GM23338 (cell line): ENCODE measurements around the gene FOXE3. TPM values are rescaled to one million over a fixed set of nuclear protein-coding genes. Genes with fewer than 3 reads are reported as not detected.

Source experiments
- CREB1 ChIP-seq: fragments of 250-450 bp; sonication (Bioruptor Pico); IDR thresholded peaks from 2 replicates; pipeline ENCODE4 v1.5.0; 2020; ENCODE audit warnings: low read depth, mild to moderate bottlenecking, moderate library complexity
- EZH2 ChIP-seq: fragments of 200-600 bp; sonication (generic); IDR thresholded peaks from one replicate; pipeline ENCODE4 v1.8.0; 2017; ENCODE audit warnings: antibody characterized with exemption, mild to moderate bottlenecking, low read depth; ENCODE audit not compliant: unreplicated experiment
- EZH2phosphoT487 ChIP-seq: fragments of 200-600 bp; sonication (generic); IDR thresholded peaks from one replicate; pipeline ENCODE4 v1.8.1; 2018; ENCODE audit warnings: antibody characterized with exemption; ENCODE audit not compliant: unreplicated experiment
- JUNB ChIP-seq: IDR thresholded peaks from one replicate; pipeline ENCODE4 v1.6.1; 2016; ENCODE audit warnings: antibody characterized with exemption; ENCODE audit not compliant: unreplicated experiment
- NANOG ChIP-seq: IDR thresholded peaks from 2 replicates; pipeline ENCODE4 v1.6.1; 2016; ENCODE audit warnings: antibody characterized with exemption, borderline replicate concordance
- POLR2AphosphoS5 ChIP-seq: IDR thresholded peaks from 2 replicates; pipeline ENCODE4 v1.6.1; 2016; ENCODE audit warnings: antibody characterized with exemption, low read depth
- ZNF114 ChIP-seq: fragments of 250-450 bp; sonication (Bioruptor Pico); IDR thresholded peaks from 2 replicates; pipeline ENCODE4 v1.5.0; 2020; ENCODE audit warnings: mild to moderate bottlenecking, moderate library complexity
- ZNF331 ChIP-seq: fragments of 250-450 bp; sonication (Bioruptor Pico); IDR thresholded peaks from 2 replicates; pipeline ENCODE4 v1.5.0; 2020; ENCODE audit warnings: low read depth, mild to moderate bottlenecking, moderate library complexity
- polyA plus RNA-seq: library from polyadenylated mRNA; unstranded; fragments of >200 nt; fragmentation: Nextera tagmentation; extraction: Ambion mirVana; gene quantifications from 2 replicates; pipeline ENCODE4 v1.2.1, GENCODE V29; 2016
- total RNA-seq: library from RNA; depleted of rRNA; stranded (reverse); fragments of >200 nt; shearing (Covaris generic); gene quantifications from 2 replicates; pipeline ENCODE4 v1.2.3, GENCODE V29; 2014
- TF ChIP-seq, protein P1 (sequence below): fragments of 250-450 bp; sonication (Bioruptor Pico); IDR thresholded peaks from 2 replicates; pipeline ENCODE4 v1.5.0; 2020; ENCODE audit warnings: mild to moderate bottlenecking, moderate library complexity
- TF ChIP-seq, protein P2 (sequence below): IDR thresholded peaks from one replicate; pipeline ENCODE4 v1.6.1; 2018; ENCODE audit warnings: antibody characterized with exemption; ENCODE audit not compliant: unreplicated experiment

The FOXE3 gene
- total and polyA plus RNA-seq, 2 experiments from 2014 or later, result not detected

DNA sequence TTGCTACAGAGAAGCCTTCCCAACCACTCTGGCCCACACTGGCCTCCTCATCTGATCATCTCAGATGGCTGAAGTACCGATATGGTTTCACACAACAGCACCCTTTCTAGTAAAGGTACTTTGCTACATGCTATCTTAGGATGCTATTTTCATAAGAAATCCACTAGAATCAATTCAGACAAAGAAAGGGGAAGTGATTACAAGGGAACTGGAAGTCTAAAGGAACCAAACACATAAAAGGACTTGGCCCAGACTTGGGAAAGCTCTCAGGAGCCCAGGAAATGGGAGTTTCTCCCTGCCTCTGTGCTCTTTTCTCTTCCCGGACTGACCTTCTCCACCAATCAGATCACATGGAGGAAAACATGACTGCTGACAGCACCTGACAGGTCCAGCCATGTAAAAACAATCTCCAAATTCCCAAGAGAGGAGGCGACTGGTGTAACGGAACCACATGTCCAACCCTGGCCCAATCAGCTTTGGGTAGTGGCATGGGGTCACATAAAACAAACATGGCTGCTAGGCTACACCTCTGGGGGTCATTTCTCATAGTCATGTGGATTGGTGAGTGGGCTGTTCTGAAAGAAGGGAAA, 12.7 kb upstream of the FOXE3 start (continued):
- TF ChIP-seq, protein P1, sequence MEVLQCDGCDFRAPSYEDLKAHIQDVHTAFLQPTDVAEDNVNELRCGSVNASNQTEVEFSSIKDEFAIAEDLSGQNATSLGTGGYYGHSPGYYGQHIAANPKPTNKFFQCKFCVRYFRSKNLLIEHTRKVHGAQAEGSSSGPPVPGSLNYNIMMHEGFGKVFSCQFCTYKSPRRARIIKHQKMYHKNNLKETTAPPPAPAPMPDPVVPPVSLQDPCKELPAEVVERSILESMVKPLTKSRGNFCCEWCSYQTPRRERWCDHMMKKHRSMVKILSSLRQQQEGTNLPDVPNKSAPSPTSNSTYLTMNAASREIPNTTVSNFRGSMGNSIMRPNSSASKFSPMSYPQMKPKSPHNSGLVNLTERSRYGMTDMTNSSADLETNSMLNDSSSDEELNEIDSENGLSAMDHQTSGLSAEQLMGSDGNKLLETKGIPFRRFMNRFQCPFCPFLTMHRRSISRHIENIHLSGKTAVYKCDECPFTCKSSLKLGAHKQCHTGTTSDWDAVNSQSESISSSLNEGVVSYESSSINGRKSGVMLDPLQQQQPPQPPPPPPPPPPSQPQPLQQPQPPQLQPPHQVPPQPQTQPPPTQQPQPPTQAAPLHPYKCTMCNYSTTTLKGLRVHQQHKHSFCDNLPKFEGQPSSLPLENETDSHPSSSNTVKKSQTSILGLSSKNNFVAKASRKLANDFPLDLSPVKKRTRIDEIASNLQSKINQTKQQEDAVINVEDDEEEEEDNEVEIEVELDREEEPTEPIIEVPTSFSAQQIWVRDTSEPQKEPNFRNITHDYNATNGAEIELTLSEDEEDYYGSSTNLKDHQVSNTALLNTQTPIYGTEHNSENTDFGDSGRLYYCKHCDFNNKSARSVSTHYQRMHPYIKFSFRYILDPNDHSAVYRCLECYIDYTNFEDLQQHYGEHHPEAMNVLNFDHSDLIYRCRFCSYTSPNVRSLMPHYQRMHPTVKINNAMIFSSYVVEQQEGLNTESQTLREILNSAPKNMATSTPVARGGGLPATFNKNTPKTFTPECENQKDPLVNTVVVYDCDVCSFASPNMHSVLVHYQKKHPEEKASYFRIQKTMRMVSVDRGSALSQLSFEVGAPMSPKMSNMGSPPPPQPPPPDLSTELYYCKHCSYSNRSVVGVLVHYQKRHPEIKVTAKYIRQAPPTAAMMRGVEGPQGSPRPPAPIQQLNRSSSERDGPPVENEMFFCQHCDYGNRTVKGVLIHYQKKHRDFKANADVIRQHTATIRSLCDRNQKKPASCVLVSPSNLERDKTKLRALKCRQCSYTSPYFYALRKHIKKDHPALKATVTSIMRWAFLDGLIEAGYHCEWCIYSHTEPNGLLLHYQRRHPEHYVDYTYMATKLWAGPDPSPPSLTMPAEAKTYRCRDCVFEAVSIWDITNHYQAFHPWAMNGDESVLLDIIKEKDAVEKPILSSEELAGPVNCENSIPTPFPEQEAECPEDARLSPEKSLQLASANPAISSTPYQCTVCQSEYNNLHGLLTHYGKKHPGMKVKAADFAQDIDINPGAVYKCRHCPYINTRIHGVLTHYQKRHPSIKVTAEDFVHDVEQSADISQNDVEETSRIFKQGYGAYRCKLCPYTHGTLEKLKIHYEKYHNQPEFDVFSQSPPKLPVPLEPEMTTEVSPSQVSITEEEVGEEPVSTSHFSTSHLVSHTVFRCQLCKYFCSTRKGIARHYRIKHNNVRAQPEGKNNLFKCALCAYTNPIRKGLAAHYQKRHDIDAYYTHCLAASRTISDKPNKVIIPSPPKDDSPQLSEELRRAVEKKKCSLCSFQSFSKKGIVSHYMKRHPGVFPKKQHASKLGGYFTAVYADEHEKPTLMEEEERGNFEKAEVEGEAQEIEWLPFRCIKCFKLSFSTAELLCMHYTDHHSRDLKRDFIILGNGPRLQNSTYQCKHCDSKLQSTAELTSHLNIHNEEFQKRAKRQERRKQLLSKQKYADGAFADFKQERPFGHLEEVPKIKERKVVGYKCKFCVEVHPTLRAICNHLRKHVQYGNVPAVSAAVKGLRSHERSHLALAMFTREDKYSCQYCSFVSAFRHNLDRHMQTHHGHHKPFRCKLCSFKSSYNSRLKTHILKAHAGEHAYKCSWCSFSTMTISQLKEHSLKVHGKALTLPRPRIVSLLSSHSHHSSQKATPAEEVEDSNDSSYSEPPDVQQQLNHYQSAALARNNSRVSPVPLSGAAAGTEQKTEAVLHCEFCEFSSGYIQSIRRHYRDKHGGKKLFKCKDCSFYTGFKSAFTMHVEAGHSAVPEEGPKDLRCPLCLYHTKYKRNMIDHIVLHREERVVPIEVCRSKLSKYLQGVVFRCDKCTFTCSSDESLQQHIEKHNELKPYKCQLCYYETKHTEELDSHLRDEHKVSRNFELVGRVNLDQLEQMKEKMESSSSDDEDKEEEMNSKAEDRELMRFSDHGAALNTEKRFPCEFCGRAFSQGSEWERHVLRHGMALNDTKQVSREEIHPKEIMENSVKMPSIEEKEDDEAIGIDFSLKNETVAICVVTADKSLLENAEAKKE, result no peak
- TF ChIP-seq ZNF331 (CRISPR knock-in tag) (no peak), POLR2AphosphoS5 (no peak), CREB1 (CRISPR knock-in tag) (no peak), EZH2 (no peak), EZH2phosphoT487 (no peak), JUNB (no peak), NANOG (no peak), ZNF114 (no peak)
- TF ChIP-seq, protein P2, sequence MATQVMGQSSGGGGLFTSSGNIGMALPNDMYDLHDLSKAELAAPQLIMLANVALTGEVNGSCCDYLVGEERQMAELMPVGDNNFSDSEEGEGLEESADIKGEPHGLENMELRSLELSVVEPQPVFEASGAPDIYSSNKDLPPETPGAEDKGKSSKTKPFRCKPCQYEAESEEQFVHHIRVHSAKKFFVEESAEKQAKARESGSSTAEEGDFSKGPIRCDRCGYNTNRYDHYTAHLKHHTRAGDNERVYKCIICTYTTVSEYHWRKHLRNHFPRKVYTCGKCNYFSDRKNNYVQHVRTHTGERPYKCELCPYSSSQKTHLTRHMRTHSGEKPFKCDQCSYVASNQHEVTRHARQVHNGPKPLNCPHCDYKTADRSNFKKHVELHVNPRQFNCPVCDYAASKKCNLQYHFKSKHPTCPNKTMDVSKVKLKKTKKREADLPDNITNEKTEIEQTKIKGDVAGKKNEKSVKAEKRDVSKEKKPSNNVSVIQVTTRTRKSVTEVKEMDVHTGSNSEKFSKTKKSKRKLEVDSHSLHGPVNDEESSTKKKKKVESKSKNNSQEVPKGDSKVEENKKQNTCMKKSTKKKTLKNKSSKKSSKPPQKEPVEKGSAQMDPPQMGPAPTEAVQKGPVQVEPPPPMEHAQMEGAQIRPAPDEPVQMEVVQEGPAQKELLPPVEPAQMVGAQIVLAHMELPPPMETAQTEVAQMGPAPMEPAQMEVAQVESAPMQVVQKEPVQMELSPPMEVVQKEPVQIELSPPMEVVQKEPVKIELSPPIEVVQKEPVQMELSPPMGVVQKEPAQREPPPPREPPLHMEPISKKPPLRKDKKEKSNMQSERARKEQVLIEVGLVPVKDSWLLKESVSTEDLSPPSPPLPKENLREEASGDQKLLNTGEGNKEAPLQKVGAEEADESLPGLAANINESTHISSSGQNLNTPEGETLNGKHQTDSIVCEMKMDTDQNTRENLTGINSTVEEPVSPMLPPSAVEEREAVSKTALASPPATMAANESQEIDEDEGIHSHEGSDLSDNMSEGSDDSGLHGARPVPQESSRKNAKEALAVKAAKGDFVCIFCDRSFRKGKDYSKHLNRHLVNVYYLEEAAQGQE, result no peak
